OCI-LY7 (cell line): Measurements from ENCODE around the gene PLPP4. TPM values are rescaled to one million over a fixed set of nuclear protein-coding genes. Genes with fewer than 3 reads are reported as not detected.

Experiments
- BruUV-seq: library from RNA; stranded (reverse); fragments of 400-500 nt; replicated peaks from 2 replicates; lab custom pipeline; 2021; lab: Mats Ljungman, UMichigan
- CTCF ChIA-PET: fragments of 300-600 bp; sonication (Branson Sonifier 250); formaldehyde crosslinking; loops from one replicate; lab custom pipeline; 2022; ENCODE audit warnings: antibody characterized with exemption; ENCODE audit not compliant: unreplicated experiment; lab: Charles Lee
- POLR2A ChIA-PET: fragments of 300-600 bp; sonication (Branson Sonifier 250); formaldehyde crosslinking; loops from one replicate; lab custom pipeline; 2022; ENCODE audit warnings: antibody characterized with exemption; lab: Charles Lee
- DNase-seq: peaks from one replicate; pipeline ENCODE4 v3.0.0-alpha.2; 2015; ENCODE audit warnings: low spot score
- H2AFZ ChIP-seq: fragments of 200-600 bp; sonication (generic), shearing (Covaris generic); 2 replicates; pipeline ENCODE4 v1.6.1; 2014; ENCODE audit warnings: mild to moderate bottlenecking, antibody characterized with exemption, low read length, moderate library complexity
- H3K27ac ChIP-seq: fragments of 200-600 bp; sonication (generic); 2 replicates; pipeline ENCODE4 v1.5.1; 2014; ENCODE audit warnings: mixed run types, low read depth, mild to moderate bottlenecking, moderate library complexity, low read length, inconsistent platforms; ENCODE audit not compliant: poor library complexity, severe bottlenecking
- H3K36me3 ChIP-seq: fragments of 200-600 bp; sonication (generic); 2 replicates; pipeline ENCODE4 v1.6.1; 2014; ENCODE audit warnings: mild to moderate bottlenecking, antibody characterized with exemption, low read length, moderate library complexity, mixed read lengths; ENCODE audit not compliant: insufficient read depth
- H3K4me1 ChIP-seq: fragments of 200-600 bp; sonication (generic); 2 replicates; pipeline ENCODE4 v1.5.1; 2014; ENCODE audit warnings: mild to moderate bottlenecking, low read length; ENCODE audit not compliant: insufficient read depth, poor library complexity, severe bottlenecking
- H3K4me2 ChIP-seq: fragments of 200-600 bp; sonication (generic); 2 replicates; pipeline ENCODE4 v1.6.1; 2014; ENCODE audit warnings: mild to moderate bottlenecking, low read length
- H3K4me3 ChIP-seq: fragments of 200-600 bp; sonication (generic); 2 replicates; pipeline ENCODE4 v1.5.1; 2014; ENCODE audit warnings: mild to moderate bottlenecking, low read depth, low read length; ENCODE audit not compliant: poor library complexity, severe bottlenecking
- H3K79me2 ChIP-seq: fragments of 200-600 bp; sonication (generic); 2 replicates; pipeline ENCODE4 v1.6.1; 2016; ENCODE audit warnings: low read depth, mild to moderate bottlenecking, low read length, moderate library complexity, mixed read lengths; ENCODE audit not compliant: insufficient read depth
- H3K9me2 ChIP-seq: fragments of 200-600 bp; sonication (generic); 2 replicates; pipeline ENCODE4 v1.6.1; 2016; ENCODE audit warnings: mild to moderate bottlenecking, low read length, mixed read lengths; ENCODE audit not compliant: insufficient read depth
- H3K9me3 ChIP-seq: fragments of 200-600 bp; sonication (generic); 2 replicates; pipeline ENCODE4 v1.6.1; 2014; ENCODE audit warnings: mild to moderate bottlenecking, mixed run types, low read length, mixed read lengths
- H4K20me1 ChIP-seq: fragments of 200-600 bp; sonication (generic); 2 replicates; pipeline ENCODE4 v1.6.1; 2014; ENCODE audit warnings: mild to moderate bottlenecking, antibody characterized with exemption, low read length, moderate library complexity, mixed read lengths; ENCODE audit not compliant: insufficient read depth
- EZH2phosphoT487 ChIP-seq: fragments of 200-600 bp; sonication (generic); IDR thresholded peaks from 2 replicates; pipeline ENCODE4 v1.6.1; 2018; ENCODE audit warnings: low read depth, borderline replicate concordance, mild to moderate bottlenecking, mixed run types, antibody characterized with exemption, low read length, moderate library complexity, mixed read lengths
- intact Hi-C: fragments of 100-400 bp; cut with micrococcal nuclease; formaldehyde crosslinking; loops from one replicate; pipeline ENCODE4 v1.10.0; 2022; ENCODE audit not compliant: unreplicated experiment
- total RNA-seq, 2 experiments: library from RNA; depleted of rRNA in 1 of 2; stranded (reverse); fragments of >200 nt in 1 of 2; shearing (Covaris generic) in 1 of 2; gene quantifications; 2 replicates each; pipeline ENCODE4 v1.2.3, GENCODE V29; 2014 to 2022
- TF ChIP-seq, protein P1 (sequence below): fragments of 200-600 bp; sonication (generic); conservative IDR thresholded peaks from 2 replicates; pipeline ENCODE4 v1.5.1; 2014; ENCODE audit warnings: mild to moderate bottlenecking, antibody characterized with exemption, low read length, moderate library complexity, mixed read lengths

Gene PLPP4
- total RNA-seq, 2 experiments from 2014 or later, result not detected

DNA sequence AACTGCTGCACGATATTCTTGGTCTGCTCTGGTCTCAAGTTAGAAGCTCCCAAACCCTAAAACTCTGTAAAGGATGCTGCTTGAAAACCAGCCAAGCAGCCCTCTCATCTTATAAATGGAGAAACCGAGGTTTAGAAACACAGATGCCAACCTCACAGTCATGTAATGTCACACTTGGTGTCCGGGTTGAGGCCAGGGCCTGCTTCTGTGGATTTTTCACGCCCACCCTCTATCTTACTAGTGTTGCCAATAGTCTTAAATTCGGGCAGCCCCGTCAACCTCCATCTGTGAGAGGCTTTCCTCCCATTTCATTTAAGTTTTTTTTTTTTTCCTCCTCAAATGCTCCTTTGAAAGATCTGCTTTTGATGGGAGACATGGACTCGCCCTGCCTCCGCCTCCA lies 28.9 kb downstream of the PLPP4 start:
- no TSS peak for BruUV-seq
- H3K36me3 ChIP-seq, result no peaks in the 10 kb centered on the region
- CTCF ChIA-PET, result no interaction called here
- POLR2A ChIA-PET, result no interaction called here
- H3K4me3 ChIP-seq, result no peak overlapping the region
- no peak overlapping the region for H2AFZ ChIP-seq
- H3K79me2 ChIP-seq, result no peaks in the 10 kb centered on the region
- no peaks in the 10 kb centered on the region for H3K9me2 ChIP-seq
- TF ChIP-seq EZH2phosphoT487, result no peak
- TF ChIP-seq, protein P1, sequence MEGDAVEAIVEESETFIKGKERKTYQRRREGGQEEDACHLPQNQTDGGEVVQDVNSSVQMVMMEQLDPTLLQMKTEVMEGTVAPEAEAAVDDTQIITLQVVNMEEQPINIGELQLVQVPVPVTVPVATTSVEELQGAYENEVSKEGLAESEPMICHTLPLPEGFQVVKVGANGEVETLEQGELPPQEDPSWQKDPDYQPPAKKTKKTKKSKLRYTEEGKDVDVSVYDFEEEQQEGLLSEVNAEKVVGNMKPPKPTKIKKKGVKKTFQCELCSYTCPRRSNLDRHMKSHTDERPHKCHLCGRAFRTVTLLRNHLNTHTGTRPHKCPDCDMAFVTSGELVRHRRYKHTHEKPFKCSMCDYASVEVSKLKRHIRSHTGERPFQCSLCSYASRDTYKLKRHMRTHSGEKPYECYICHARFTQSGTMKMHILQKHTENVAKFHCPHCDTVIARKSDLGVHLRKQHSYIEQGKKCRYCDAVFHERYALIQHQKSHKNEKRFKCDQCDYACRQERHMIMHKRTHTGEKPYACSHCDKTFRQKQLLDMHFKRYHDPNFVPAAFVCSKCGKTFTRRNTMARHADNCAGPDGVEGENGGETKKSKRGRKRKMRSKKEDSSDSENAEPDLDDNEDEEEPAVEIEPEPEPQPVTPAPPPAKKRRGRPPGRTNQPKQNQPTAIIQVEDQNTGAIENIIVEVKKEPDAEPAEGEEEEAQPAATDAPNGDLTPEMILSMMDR, result no peak
- DNase-seq, result no peak
- no peaks in the 10 kb centered on the region for H3K9me3 ChIP-seq
- no peak overlapping the region for H3K27ac ChIP-seq
- H4K20me1 ChIP-seq, result no peaks in the 10 kb centered on the region
- H3K4me1 ChIP-seq, result no peaks in the 10 kb centered on the region
- no peak overlapping the region for H3K4me2 ChIP-seq
- intact Hi-C loops, result no loop called here

DNA sequence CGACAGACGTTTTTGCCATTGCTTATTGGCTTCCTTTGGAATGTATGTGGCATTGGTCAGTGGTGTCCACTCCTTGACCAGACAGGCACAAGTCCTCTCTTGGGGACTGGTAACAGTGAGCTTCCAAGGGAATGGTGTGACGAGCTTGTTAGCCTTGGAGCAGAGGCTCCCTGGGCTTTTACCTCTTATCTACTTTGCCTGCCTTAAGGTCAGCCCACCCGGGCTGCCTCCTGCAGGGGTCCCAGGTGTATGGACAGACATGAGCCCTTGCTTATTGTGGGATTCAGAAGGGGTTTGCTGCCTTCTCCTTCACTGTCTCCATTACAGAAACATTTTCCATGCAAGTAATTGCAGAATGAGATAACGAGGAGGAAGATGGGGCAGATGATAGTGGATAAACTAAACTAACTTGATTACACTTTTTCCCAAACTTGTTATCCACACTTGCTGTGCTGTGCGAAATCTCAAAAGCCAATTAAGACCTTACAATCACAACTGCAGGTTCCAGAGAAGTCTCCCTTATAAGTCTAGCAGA lies 29.7 kb downstream of the PLPP4 start:
- H3K4me3 ChIP-seq, result no peak overlapping the region
- POLR2A ChIA-PET, result no interaction called here
- no peaks in the 10 kb centered on the region for H3K9me3 ChIP-seq
- intact Hi-C loops, result no loop called here
- no TSS peak for BruUV-seq
- TF ChIP-seq, protein P1, result no peak
- no peak for TF ChIP-seq EZH2phosphoT487
- no peaks in the 10 kb centered on the region for H3K9me2 ChIP-seq
- CTCF ChIA-PET, result no interaction called here
- H3K79me2 ChIP-seq, result no peaks in the 10 kb centered on the region
- no peak overlapping the region for H3K27ac ChIP-seq
- no peak overlapping the region for H2AFZ ChIP-seq
- H3K4me2 ChIP-seq, result no peak overlapping the region
- H3K4me1 ChIP-seq, result no peaks in the 10 kb centered on the region
- H4K20me1 ChIP-seq, result no peaks in the 10 kb centered on the region
- DNase-seq, result no peak
- H3K36me3 ChIP-seq, result no peaks in the 10 kb centered on the region

DNA sequence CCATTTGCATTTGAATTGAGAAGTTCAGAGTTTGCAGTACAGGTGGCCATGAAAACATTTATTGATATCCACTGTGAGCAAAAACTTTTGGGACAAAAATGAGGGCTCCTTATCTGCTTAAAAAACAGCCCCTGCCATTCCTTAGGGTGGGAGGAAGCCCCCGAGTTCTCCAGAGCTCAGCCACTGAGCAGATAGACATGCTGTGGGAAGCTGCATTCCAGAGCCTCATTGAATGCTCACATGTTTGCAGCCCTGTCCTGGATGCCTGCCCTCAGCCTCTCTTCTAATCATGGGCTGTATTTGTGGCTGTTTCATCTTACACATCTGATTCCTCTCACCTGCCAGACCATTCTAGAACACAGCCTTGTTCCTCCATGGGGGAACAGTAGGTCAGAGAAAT lies 33.3 kb downstream of the PLPP4 start:
- no peak for TF ChIP-seq EZH2phosphoT487
- TF ChIP-seq, protein P1, result no peak
- intact Hi-C loops, result no loop called here
- Histone ChIP-seq H2AFZ (no peak overlapping the region), H3K27ac (no peak overlapping the region), H3K79me2 (no peaks in the 10 kb centered on the region), H4K20me1 (no peaks in the 10 kb centered on the region), H3K9me2 (no peaks in the 10 kb centered on the region), H3K4me2 (no peak overlapping the region), H3K9me3 (no peaks in the 10 kb centered on the region), H3K4me3 (no peak overlapping the region), H3K36me3 (no peaks in the 10 kb centered on the region), H3K4me1 (no peaks in the 10 kb centered on the region)
- no peak for DNase-seq
- CTCF ChIA-PET, result no interaction called here
- no TSS peak for BruUV-seq
- POLR2A ChIA-PET, result no interaction called here
